HUES48 (cell line): ENCODE data around the gene MCOLN2.
"Not testable (repeated sequence)": the region's sequence is repeated elsewhere in the genome, so short reads cannot be mapped to it uniquely, and the experiment has no call there.

Experiments
- H3K27ac ChIP-seq: one replicate; pipeline ENCODE4 v1.7.0; 2013; ENCODE audit warnings: low read depth, low read length, inconsistent platforms
- H3K27me3 ChIP-seq: 2 replicates; pipeline ENCODE4 v1.6.1; 2013; ENCODE audit warnings: mild to moderate bottlenecking, low read length; ENCODE audit not compliant: control insufficient read depth, insufficient read depth
- H3K36me3 ChIP-seq: 2 replicates; pipeline ENCODE4 v1.6.1; 2013; ENCODE audit warnings: low read length; ENCODE audit not compliant: control insufficient read depth, insufficient read depth
- H3K4me1 ChIP-seq: 2 replicates; pipeline ENCODE4 v1.6.1; 2013; ENCODE audit warnings: mild to moderate bottlenecking, low read length; ENCODE audit not compliant: control insufficient read depth, insufficient read depth
- H3K4me3 ChIP-seq: 2 replicates; pipeline ENCODE4 v1.5.1; 2013; ENCODE audit warnings: mild to moderate bottlenecking, low read depth, low read length
- H3K9ac ChIP-seq: 2 replicates; pipeline ENCODE4 v1.6.1; 2013; ENCODE audit warnings: mild to moderate bottlenecking, low read depth, low read length, moderate library complexity
- H3K9me3 ChIP-seq: 2 replicates; pipeline ENCODE4 v1.6.1; 2013; ENCODE audit warnings: low read length; ENCODE audit not compliant: control insufficient read depth, insufficient read depth

The MCOLN2 gene

GRCh38 chr1:84918726-84919336 is 78.1 kb downstream of the MCOLN2 start:
- Histone ChIP-seq H3K36me3 (no peaks in the 10 kb centered on the region), H3K27ac (no peak overlapping the region), H3K9ac (no peak overlapping the region)

GRCh38 chr1:84916897-84917296 is 80.0 kb downstream of the MCOLN2 start:
- Histone ChIP-seq H3K27me3 (no peaks in the 10 kb centered on the region), H3K27ac (no peak overlapping the region), H3K4me3 (no peak overlapping the region), H3K9me3 (no peaks in the 10 kb centered on the region), H3K36me3 (no peaks in the 10 kb centered on the region), H3K9ac (no peak overlapping the region), H3K4me1 (no peaks in the 10 kb centered on the region)

More at GRCh38 chr1:84918726-84919336, 78.1 kb downstream of the MCOLN2 start:
- H3K4me3 ChIP-seq, result no peak overlapping the region
- no peaks in the 10 kb centered on the region for H3K4me1 ChIP-seq
- no peaks in the 10 kb centered on the region for H3K27me3 ChIP-seq
- H3K9me3 ChIP-seq, result no peaks in the 10 kb centered on the region

- Histone ChIP-seq H3K4me3 (no peak overlapping the region), H3K27me3 (no peaks in the 10 kb centered on the region), H3K4me1 (no peaks in the 10 kb centered on the region), H3K36me3 (no peaks in the 10 kb centered on the region), H3K9ac (no peak overlapping the region), H3K27ac (no peak overlapping the region), H3K9me3 (no peaks in the 10 kb centered on the region)
Observed at GRCh38 chr1:84913555-84913892, 83.4 kb downstream of the MCOLN2 start.

- H3K9me3 ChIP-seq, result no peaks in the 10 kb centered on the region
- H3K27me3 ChIP-seq, result no peaks in the 10 kb centered on the region
- H3K4me1 ChIP-seq, result peaks cover under 1% of the 10 kb centered on the region; the same call in 1 of the 2 replicates
- H3K4me3 ChIP-seq, result no peak overlapping the region
- H3K27ac ChIP-seq, result no peak overlapping the region
- H3K36me3 ChIP-seq, result no peaks in the 10 kb centered on the region
- H3K9ac ChIP-seq, result no peak overlapping the region
Observed at GRCh38 chr1:84912726-84913554, 84.0 kb downstream of the MCOLN2 start.

- peaks cover 11% of the 10 kb centered on the region for H3K4me1 ChIP-seq
- not testable (repeated sequence) for H3K4me3 ChIP-seq, H3K27ac ChIP-seq, H3K9me3 ChIP-seq, H3K9ac ChIP-seq, H3K36me3 ChIP-seq, H3K27me3 ChIP-seq
Observed at GRCh38 chr1:84908746-84909464, 88.0 kb downstream of the MCOLN2 start.

GRCh38 chr1:84907095-84907827 is 89.7 kb downstream of the MCOLN2 start:
- Histone ChIP-seq H3K4me1 (peaks cover 11% of the 10 kb centered on the region), H3K4me3 (no peak overlapping the region), H3K27me3 (no peaks in the 10 kb centered on the region), H3K9ac (0 out of 2 replicates have a peak overlapping the region, but pooled peaks have one; percentile 3), H3K9me3 (no peaks in the 10 kb centered on the region), H3K36me3 (no peaks in the 10 kb centered on the region), H3K27ac (peak overlapping the region; percentile 44)

GRCh38 chr1:84902727-84903126 is 94.2 kb downstream of the MCOLN2 start:
- not testable (repeated sequence) for H3K4me3 ChIP-seq, H3K36me3 ChIP-seq, H3K27ac ChIP-seq, H3K9ac ChIP-seq, H3K9me3 ChIP-seq, H3K4me1 ChIP-seq, H3K27me3 ChIP-seq

- Histone ChIP-seq H3K9me3 (no peaks in the 10 kb centered on the region; the same call in 1 of the 2 replicates), H3K36me3 (no peaks in the 10 kb centered on the region), H3K9ac (no peak overlapping the region), H3K27ac (no peak overlapping the region), H3K4me1 (peaks cover 5% of the 10 kb centered on the region), H3K27me3 (no peaks in the 10 kb centered on the region; the same call in 1 of the 2 replicates), H3K4me3 (no peak overlapping the region)
Observed at GRCh38 chr1:84899969-84900368, 96.9 kb downstream of the MCOLN2 start.

- Histone ChIP-seq H3K4me1 (peaks cover 24% of the 10 kb centered on the region), H3K4me3 (no peak overlapping the region), H3K27me3 (peaks cover 27% of the 10 kb centered on the region), H3K27ac (no peak overlapping the region), H3K36me3 (no peaks in the 10 kb centered on the region), H3K9me3 (no peaks in the 10 kb centered on the region; the same call in 1 of the 2 replicates), H3K9ac (no peak overlapping the region)
Observed at GRCh38 chr1:84896279-84896678, 100.6 kb downstream of the MCOLN2 start.

- H3K9ac ChIP-seq, result peak within 1 kb of the TSS; percentile 63
- H3K27me3 ChIP-seq, result peaks cover 28% of the 10 kb centered on the region
- peak within 1 kb of the TSS; percentile 73 for H3K4me3 ChIP-seq
- no peaks in the 10 kb centered on the region for H3K9me3 ChIP-seq
- H3K4me1 ChIP-seq, result peaks cover 24% of the 10 kb centered on the region
- H3K36me3 ChIP-seq, result peaks cover 10% of the 10 kb centered on the region; the same call in 1 of the 2 replicates
- no peak within 1 kb of the TSS for H3K27ac ChIP-seq
Observed at GRCh38 chr1:84892705-84893618, 104.0 kb downstream of the MCOLN2 start, which contains the start of gene LPAR3. Gene LPAR3 (minus strand): TSS chr1:84893206. CDS start chr1:84866120, 27,086 bp downstream.
